K562 (cell line): Measurements from ENCODE around the gene PYROXD2. TPM values are rescaled to one million over a fixed set of nuclear protein-coding genes. Genes with fewer than 3 reads are reported as not detected.

Experiments
- BRD9 ChIP-seq: fragments of 450-650 bp; IDR thresholded peaks from 2 replicates; pipeline ENCODE4 v1.6.1; 2018; ENCODE audit warnings: low read depth; ENCODE audit not compliant: partially characterized antibody
- CCNT2 ChIP-seq: IDR thresholded peaks from 2 replicates; pipeline ENCODE4 v1.6.1; 2011; ENCODE audit warnings: borderline replicate concordance, low read depth, mild to moderate bottlenecking, moderate library complexity, mixed read lengths, low read length; ENCODE audit not compliant: insufficient read length; ENCODE audit errors: extremely low read depth
- CREM ChIP-seq: IDR thresholded peaks from 2 replicates; pipeline ENCODE4 v1.6.1; 2014; ENCODE audit warnings: antibody characterized with exemption, low read depth
- EGR1 ChIP-seq: fragments of 450-650 bp; conservative IDR thresholded peaks from 2 replicates; pipeline ENCODE4 v1.6.1; 2017; ENCODE audit warnings: mild to moderate bottlenecking
- ETS2 ChIP-seq: IDR thresholded peaks from 2 replicates; pipeline ENCODE4 v1.6.1; 2016; ENCODE audit warnings: borderline replicate concordance, missing genetic modification characterization, mild to moderate bottlenecking, moderate library complexity, missing compliant biosample characterization; ENCODE audit not compliant: poor library complexity, severe bottlenecking
- EWSR1 ChIP-seq: fragments of 450-650 bp; IDR thresholded peaks from 2 replicates; pipeline ENCODE4 v1.6.1; 2018; ENCODE audit warnings: borderline replicate concordance, mild to moderate bottlenecking, low read depth, moderate library complexity; ENCODE audit not compliant: partially characterized antibody
- HDAC2 ChIP-seq: fragments of 450-650 bp; IDR thresholded peaks from 2 replicates; pipeline ENCODE4 v1.6.1; 2016; ENCODE audit warnings: mild to moderate bottlenecking
- HOMEZ ChIP-seq: fragments of 250-450 bp; sonication (Bioruptor Pico); IDR thresholded peaks from 2 replicates; pipeline ENCODE4 v1.4.0; 2020; ENCODE audit warnings: mild to moderate bottlenecking, moderate library complexity
- IFI16 ChIP-seq: fragments of 250-450 bp; sonication (Bioruptor Pico); IDR thresholded peaks from 2 replicates; pipeline ENCODE4 v2.1.2; 2022; ENCODE audit warnings: mild to moderate bottlenecking, inconsistent platforms
- KDM4B ChIP-seq, 2 experiments: fragments of 450-650 bp in 1 of 2; sonication (generic) in 1 of 2; IDR thresholded peaks; 2 replicates each; pipeline ENCODE4 v1.6.1; 2016 to 2017; ENCODE audit warnings: borderline replicate concordance in 2 of 2, antibody characterized with exemption in 1 of 2, low read depth in 1 of 2, mild to moderate bottlenecking in 1 of 2
- LCOR ChIP-seq: sonication (generic); formaldehyde crosslinking; IDR thresholded peaks from 2 replicates; pipeline ENCODE4 v1.8.0; 2022; ENCODE audit warnings: mild to moderate bottlenecking, missing genetic modification reagents
- POLR2G ChIP-seq: fragments of 200-400 bp; formaldehyde crosslinking; IDR thresholded peaks from 2 replicates; pipeline ENCODE4 v1.6.1; 2017; ENCODE audit warnings: low read depth, mild to moderate bottlenecking, antibody characterized with exemption, low read length, moderate library complexity
- RBM34 ChIP-seq: fragments of 200-400 bp; formaldehyde crosslinking; IDR thresholded peaks from 2 replicates; pipeline ENCODE4 v1.6.1; 2018; ENCODE audit warnings: low read length, borderline replicate concordance; ENCODE audit not compliant: insufficient read depth
- RBM39 ChIP-seq: fragments of 200-400 bp; formaldehyde crosslinking; optimal IDR thresholded peaks from 2 replicates; pipeline ENCODE3; 2018; ENCODE audit warnings: low read depth, low read length
- SIX5 ChIP-seq, 2 experiments: IDR thresholded peaks; 2 replicates each; pipeline ENCODE4 v1.6.1; 2011; ENCODE audit warnings: low read length in 2 of 2, borderline replicate concordance in 1 of 2, low read depth in 1 of 2, mild to moderate bottlenecking in 1 of 2, moderate library complexity in 1 of 2; ENCODE audit not compliant: insufficient read depth in 1 of 2
- SMC3 ChIP-seq: conservative IDR thresholded peaks from 2 replicates; pipeline ENCODE4 v1.6.1; 2011; ENCODE audit warnings: low read depth, low read length, improper control_type of control experiment; ENCODE audit not compliant: insufficient read depth
- SRSF1 ChIP-seq: fragments of 200-400 bp; formaldehyde crosslinking; IDR thresholded peaks from 2 replicates; pipeline ENCODE4 v1.6.1; 2017; ENCODE audit warnings: mild to moderate bottlenecking, low read depth, low read length, moderate library complexity
- SRSF3 ChIP-seq: fragments of 200-400 bp; formaldehyde crosslinking; IDR thresholded peaks from 2 replicates; pipeline ENCODE4 v1.6.1; 2016; ENCODE audit warnings: mild to moderate bottlenecking, low read length, moderate library complexity; ENCODE audit not compliant: insufficient read depth
- TAF7 ChIP-seq: fragments of 450-650 bp; IDR thresholded peaks from 2 replicates; pipeline ENCODE4 v1.6.1; 2016; ENCODE audit warnings: missing genetic modification characterization, missing compliant biosample characterization
- TAF9B ChIP-seq: fragments of 450-650 bp; IDR thresholded peaks from 2 replicates; pipeline ENCODE4 v1.6.1; 2018; ENCODE audit warnings: mild to moderate bottlenecking; ENCODE audit not compliant: partially characterized antibody
- TEAD2 ChIP-seq: fragments of 450-650 bp; IDR thresholded peaks from 2 replicates; pipeline ENCODE4 v1.6.1; 2016; ENCODE audit warnings: missing genetic modification characterization, control low read depth, missing compliant biosample characterization
- ZC3H8 ChIP-seq: fragments of 450-650 bp; IDR thresholded peaks from 2 replicates; pipeline ENCODE4 v1.6.1; 2017
- ZEB2 ChIP-seq: fragments of 450-650 bp; IDR thresholded peaks from 2 replicates; pipeline ENCODE4 v1.6.1; 2016
- ZFP1 ChIP-seq: fragments of 450-650 bp; formaldehyde crosslinking; IDR thresholded peaks from 2 replicates; pipeline ENCODE4 v1.4.0; 2020; ENCODE audit warnings: mild to moderate bottlenecking, mixed read lengths
- ZMIZ1 ChIP-seq, 2 experiments: fragments of 150-350 bp in 1 of 2; IDR thresholded peaks; 2 replicates each; pipeline ENCODE4 v1.6.1; 2012 to 2016; ENCODE audit warnings: low read depth in 2 of 2, low read length in 2 of 2, mild to moderate bottlenecking in 1 of 2, moderate library complexity in 1 of 2
- ZNF121 ChIP-seq: sonication (generic); formaldehyde crosslinking; conservative IDR thresholded peaks from 2 replicates; pipeline ENCODE4 v1.8.0; 2022; ENCODE audit warnings: missing genetic modification reagents
- polyA plus RNA-seq, 8 experiments: library from polyadenylated mRNA; depleted of rRNA in 4 of 8; stranded (reverse) in 5 of 8; unstranded in 3 of 8; fragments of >200 nt; fragmentation: Nextera tagmentation in 2 of 8; fragmentation: Illumina TruSeq in 1 of 8; extraction: Ambion mirVana in 2 of 8; extraction: Trizol in 1 of 8; gene quantifications; 2 replicates each; pipeline versions ENCODE4 v1.2.1 to v1.2.3, GENCODE V29; 2011 to 2014; ENCODE audit warnings: inconsistent platforms in 1 of 8, missing spikeins in 1 of 8
- total RNA-seq, 7 experiments: library from RNA; depleted of rRNA in 6 of 7; stranded (reverse); fragments of >200 nt in 6 of 7; fragmentation: Illumina TruSeq in 2 of 7; extraction: Trizol in 2 of 7; gene quantifications; 2 replicates each; pipeline versions ENCODE4 v1.2.1 to v1.2.3, GENCODE V29; 2011 to 2021; ENCODE audit warnings: low replicate concordance in 1 of 7

PYROXD2 gene
- total and polyA plus RNA-seq, 9 of the 15 experiments (the other 6 are each of a cell fraction or from before 2014, with no cell fraction given), result 0.14 to 1.4 (median 0.58) TPM

DNA sequence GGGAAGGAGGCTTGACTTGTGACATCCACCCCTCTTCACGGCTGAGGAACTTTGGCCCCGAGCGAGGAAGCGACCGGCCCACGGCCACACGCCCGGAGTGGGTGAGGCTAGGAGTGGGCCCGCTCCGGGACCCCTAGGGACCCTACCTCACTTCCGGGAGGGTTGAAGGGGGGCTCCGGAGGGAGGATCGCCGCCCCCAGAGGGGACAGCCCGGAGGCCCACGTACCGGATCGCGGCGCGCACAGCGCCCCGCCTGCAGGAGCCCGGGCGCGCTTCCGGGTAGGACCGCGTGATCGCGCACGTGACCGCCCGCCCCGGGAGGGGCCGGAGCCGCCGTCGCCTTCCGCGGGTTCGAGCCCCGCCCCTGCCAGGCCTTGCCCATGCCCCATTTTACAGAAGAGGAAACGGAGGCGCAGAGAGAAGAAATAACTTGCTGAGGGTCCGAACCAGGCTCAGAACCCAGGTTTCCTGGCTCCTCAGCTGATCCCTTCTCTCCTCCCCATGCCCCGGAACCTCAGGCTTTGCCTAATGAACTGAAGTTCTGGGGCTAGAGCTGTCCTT is 31.8 kb upstream of the PYROXD2 start, which contains the start of gene HPS1 (continued):
- TF ChIP-seq ETS2 (tag) (no peak), TAF7 (no peak), EWSR1 (no peak), ZFP1 (CRISPR knock-in tag) (no peak), EGR1 (peak; percentile 33; the same call in 1 of the 2 replicates), CCNT2 (peak; percentile 77), POLR2G (peak; percentile 91), ZNF121 (CRISPR knock-in tag) (no peak), TEAD2 (tag) (no peak), LCOR (no peak), TAF9B (no peak), SIX5 (IDR thresholded peaks at IDR 0.05; ENCODE audit: borderline replicate concordance in 1 of 2, insufficient read depth in 1 of 2, low read depth in 1 of 2, low read length in 2 of 2) (no peak), HOMEZ (CRISPR knock-in tag) (no peak), CREM (peak; percentile 49; the same call in 1 of the 2 replicates), SRSF1 (no peak), RBM34 (no peak), ZMIZ1 (IDR thresholded peaks at IDR 0.05; ENCODE audit: low read depth in 2 of 2, low read length in 2 of 2) (no peak), IFI16 (CRISPR knock-in tag) (no peak), BRD9 (no peak), ZEB2 (no peak), KDM4B (IDR thresholded peaks at IDR 0.05; ENCODE audit: borderline replicate concordance in 2 of 2, low read depth in 1 of 2) (no peak), RBM39 (no peak), HDAC2 (no peak), ZC3H8 (no peak), SMC3 (no peak), SRSF3 (no peak)
